Endothelial cell of umbilical vein (primary cell): ENCODE data around the gene FOXO6. TPM values are rescaled to one million over a fixed set of nuclear protein-coding genes. Genes with fewer than 3 reads are reported as not detected.

Experiments used
- BruUV-seq: library from RNA; stranded (reverse); fragments of 400-500 nt; replicated peaks from 2 replicates; lab custom pipeline; 2021; lab: Mats Ljungman, UMichigan
- CTCF ChIA-PET: fragments of 300-600, 350-600 bp; sonication (Branson Sonifier 250); formaldehyde crosslinking; loops from one replicate; lab custom pipeline; 2021; ENCODE audit warnings: antibody characterized with exemption, inconsistent platforms; lab: Charles Lee
- POLR2A ChIA-PET: fragments of 300-600, 350-600 bp; sonication (Branson Sonifier 250); formaldehyde crosslinking; loops from one replicate; lab custom pipeline; 2021; ENCODE audit warnings: antibody characterized with exemption, inconsistent platforms; lab: Charles Lee
- DNase-seq: peaks from one replicate; pipeline ENCODE4 v3.0.0-alpha.2; 2011; ENCODE audit warnings: low read depth, low spot score
- FAIRE-seq: peaks from 2 replicates; lab custom pipeline; 2011; peaks lifted over from hg19 to GRCh38; lab: Jason Lieb, UNC
- H2AFZ ChIP-seq: 2 replicates; pipeline ENCODE4 v1.6.0; 2012; ENCODE audit warnings: low read depth, low read length, control low read depth, inconsistent platforms
- H3K27ac ChIP-seq: 2 replicates; pipeline ENCODE4 v1.5.1; 2011; ENCODE audit warnings: low read depth, mild to moderate bottlenecking, control low read depth, low read length, moderate library complexity; ENCODE audit not compliant: insufficient read depth
- H3K27me3 ChIP-seq, 2 experiments: 2 replicates each; pipeline versions ENCODE4 v1.6.0 to v1.6.1; 2011; ENCODE audit warnings: low read length in 2 of 2, mixed read lengths in 1 of 2; ENCODE audit not compliant: control insufficient read depth in 2 of 2, insufficient read depth in 2 of 2
- H3K36me3 ChIP-seq, 2 experiments: 2 replicates in 1 of 2; 3 replicates in 1 of 2; pipeline ENCODE4 v1.5.1; 2011; ENCODE audit warnings: low read length in 2 of 2, mild to moderate bottlenecking in 1 of 2, moderate library complexity in 1 of 2; ENCODE audit not compliant: control insufficient read depth in 2 of 2, insufficient read depth in 2 of 2; ENCODE audit errors: extremely low read depth in 1 of 2
- H3K4me1 ChIP-seq: 3 replicates; pipeline ENCODE4 v1.5.1; 2011; ENCODE audit warnings: mild to moderate bottlenecking, low read length; ENCODE audit not compliant: control insufficient read depth, insufficient read depth; ENCODE audit errors: extremely low read depth
- H3K4me2 ChIP-seq: 2 replicates; pipeline ENCODE4 v1.6.1; 2011; ENCODE audit warnings: low read length, control low read depth, mixed read lengths; ENCODE audit not compliant: insufficient read depth
- H3K4me3 ChIP-seq, 3 experiments: fragments of 200-600 bp in 1 of 3; sonication (generic), shearing (Covaris generic) in 1 of 3; replicated peaks in 1 of 3; 2 replicates each; pipeline ENCODE4 v1.5.1; 2011 to 2016; ENCODE audit warnings: control low read depth in 3 of 3, low read length in 3 of 3, mild to moderate bottlenecking in 2 of 3, inconsistent platforms in 1 of 3, low read depth in 1 of 3, moderate library complexity in 1 of 3; ENCODE audit not compliant: insufficient read depth in 1 of 3
- H3K79me2 ChIP-seq: 2 replicates; pipeline ENCODE4 v1.6.0; 2012; ENCODE audit warnings: low read length, inconsistent platforms; ENCODE audit not compliant: control insufficient read depth, insufficient read depth
- H3K9ac ChIP-seq: replicated peaks from 2 replicates; pipeline ENCODE3; 2011; ENCODE audit warnings: low read length, control low read depth; ENCODE audit not compliant: insufficient read depth; ENCODE audit errors: extremely low read depth
- H3K9me1 ChIP-seq: replicated peaks from 3 replicates; pipeline ENCODE4 v1.6.0; 2011; ENCODE audit warnings: mild to moderate bottlenecking, low read length; ENCODE audit not compliant: control insufficient read depth, insufficient read depth; ENCODE audit errors: extremely low read depth
- H3K9me3 ChIP-seq: replicated peaks from 2 replicates; pipeline ENCODE4 v1.5.1; 2012; ENCODE audit warnings: low read length, inconsistent platforms; ENCODE audit not compliant: control insufficient read depth, insufficient read depth
- H4K20me1 ChIP-seq: replicated peaks from 2 replicates; pipeline ENCODE3; 2011; ENCODE audit warnings: mild to moderate bottlenecking, low read length; ENCODE audit not compliant: control insufficient read depth, insufficient read depth; ENCODE audit errors: extremely low read depth
- FOS ChIP-seq: IDR thresholded peaks from 2 replicates; pipeline ENCODE4 v1.6.1; 2011; ENCODE audit warnings: mild to moderate bottlenecking, low read length, moderate library complexity, borderline replicate concordance; ENCODE audit not compliant: insufficient read depth
- GATA2 ChIP-seq: IDR thresholded peaks from 2 replicates; pipeline ENCODE4 v1.7.0; 2011; ENCODE audit warnings: low read depth, mild to moderate bottlenecking, moderate library complexity, mixed read lengths, low read length; ENCODE audit not compliant: insufficient read length, insufficient read depth
- JUN ChIP-seq: IDR thresholded peaks from 2 replicates; pipeline ENCODE4 v1.6.1; 2011; ENCODE audit warnings: borderline replicate concordance, low read depth; ENCODE audit not compliant: insufficient read length, insufficient read depth
- POLR2A ChIP-seq: IDR thresholded peaks from 2 replicates; pipeline ENCODE4 v1.6.1; 2012; ENCODE audit warnings: low read depth, mild to moderate bottlenecking, control low read depth, low read length
- POLR2AphosphoS5 ChIP-seq: IDR thresholded peaks from 2 replicates; pipeline ENCODE4 v1.6.1; 2012; ENCODE audit warnings: low read depth, mild to moderate bottlenecking, control low read depth, low read length, moderate library complexity; ENCODE audit not compliant: insufficient read depth
- dilution Hi-C: fragments of 300-500 bp; cut with MboI; formaldehyde crosslinking; loops from one replicate; pipeline ENCODE4 v1.15.0; 2019; ENCODE audit warnings: low sequenced_read_pairs; ENCODE audit not compliant: extremely low pct_ligation_motif_present
- intact Hi-C: fragments of 100-400 bp; cut with micrococcal nuclease; formaldehyde crosslinking; loops from one replicate; pipeline ENCODE4 v1.10.0; 2022
- polyA plus RNA-seq, 4 experiments: library from polyadenylated mRNA; depleted of rRNA in 3 of 4; stranded (reverse) in 3 of 4; unstranded in 1 of 4; fragments of >200 nt; gene quantifications; 2 replicates each; pipeline versions ENCODE4 v1.2.1 to v1.2.3, GENCODE V29; 2011 to 2012; ENCODE audit warnings: missing spikeins in 1 of 4
- total RNA-seq: library from RNA; stranded (reverse); gene quantifications from 2 replicates; pipeline ENCODE4 v1.2.3, GENCODE V29; 2021
- TF ChIP-seq, protein P1 (sequence below), 2 donors: IDR thresholded peaks; 1 replicate in 1 of 2; 2 replicates in 1 of 2; pipeline ENCODE4 v1.5.1; 2011; ENCODE audit warnings: low read length in 2 of 2, mild to moderate bottlenecking in 2 of 2, moderate library complexity in 2 of 2, control low read depth in 1 of 2, inconsistent platforms in 1 of 2, low read depth in 1 of 2; ENCODE audit not compliant: insufficient read depth in 1 of 2; ENCODE audit errors: extremely low read depth in 1 of 2
- TF ChIP-seq, protein P2 (sequence below): IDR thresholded peaks from 2 replicates; pipeline ENCODE4 v1.6.1; 2011; ENCODE audit not compliant: insufficient read depth, insufficient read length

The FOXO6 gene
- total and polyA plus RNA-seq, 2 donors (not counting 3 experiments of a cell fraction or from before 2014, with no cell fraction given), result 0.04 to 0.38 TPM

DNA sequence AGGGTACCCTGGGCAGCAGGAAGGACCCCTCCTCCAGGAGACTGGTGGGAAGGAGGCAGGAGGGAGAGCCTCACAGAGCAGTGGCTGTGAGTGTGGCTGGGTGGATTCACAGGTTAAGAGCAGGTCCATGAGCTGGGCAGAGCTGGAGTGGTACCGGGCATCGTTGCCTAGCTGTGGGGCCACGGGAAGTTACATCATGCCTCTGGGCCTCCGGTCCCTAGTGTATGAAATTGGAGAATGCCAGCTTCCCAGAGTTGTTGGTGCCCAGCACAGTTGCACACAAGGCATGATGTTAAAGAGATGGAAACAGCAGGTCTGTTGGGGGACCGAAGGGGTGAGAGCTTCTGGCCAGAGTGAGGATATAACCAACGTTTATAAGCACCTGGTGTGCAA is 18.5 kb downstream of the FOXO6 start:
- no peaks in the 10 kb centered on the region for H3K36me3 ChIP-seq
- no peaks in the 10 kb centered on the region for H3K79me2 ChIP-seq
- H4K20me1 ChIP-seq, result no peaks in the 10 kb centered on the region
- no peak overlapping the region for H3K4me2 ChIP-seq
- DNase-seq, result no peak
- FAIRE-seq, result peak; percentile 31
- dilution Hi-C loops, result no loop called here
- ChIA-PET CTCF (interaction anchor here (0.9 to 3.2 kb wide), 4 partner anchors 9 to 53 kb away, joined by 3 to 12 read pairs (median 4); partner anchors contain the start of gene FOXO6), POLR2A (no interaction called here)
- H3K4me1 ChIP-seq, result peaks cover 2% of the 10 kb centered on the region
- H3K4me3 ChIP-seq, result no peak overlapping the region
- no TSS peak for BruUV-seq
- TF ChIP-seq GATA2, result no peak
- TF ChIP-seq POLR2AphosphoS5, result no peak
- TF ChIP-seq JUN, result no peak
- TF ChIP-seq FOS, result no peak
- TF ChIP-seq, protein P1, sequence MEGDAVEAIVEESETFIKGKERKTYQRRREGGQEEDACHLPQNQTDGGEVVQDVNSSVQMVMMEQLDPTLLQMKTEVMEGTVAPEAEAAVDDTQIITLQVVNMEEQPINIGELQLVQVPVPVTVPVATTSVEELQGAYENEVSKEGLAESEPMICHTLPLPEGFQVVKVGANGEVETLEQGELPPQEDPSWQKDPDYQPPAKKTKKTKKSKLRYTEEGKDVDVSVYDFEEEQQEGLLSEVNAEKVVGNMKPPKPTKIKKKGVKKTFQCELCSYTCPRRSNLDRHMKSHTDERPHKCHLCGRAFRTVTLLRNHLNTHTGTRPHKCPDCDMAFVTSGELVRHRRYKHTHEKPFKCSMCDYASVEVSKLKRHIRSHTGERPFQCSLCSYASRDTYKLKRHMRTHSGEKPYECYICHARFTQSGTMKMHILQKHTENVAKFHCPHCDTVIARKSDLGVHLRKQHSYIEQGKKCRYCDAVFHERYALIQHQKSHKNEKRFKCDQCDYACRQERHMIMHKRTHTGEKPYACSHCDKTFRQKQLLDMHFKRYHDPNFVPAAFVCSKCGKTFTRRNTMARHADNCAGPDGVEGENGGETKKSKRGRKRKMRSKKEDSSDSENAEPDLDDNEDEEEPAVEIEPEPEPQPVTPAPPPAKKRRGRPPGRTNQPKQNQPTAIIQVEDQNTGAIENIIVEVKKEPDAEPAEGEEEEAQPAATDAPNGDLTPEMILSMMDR (IDR thresholded peaks at IDR 0.05; ENCODE audit: extremely low read depth in 1 of 2, insufficient read depth in 1 of 2, low read depth in 1 of 2, low read length in 2 of 2), result no peak
- TF ChIP-seq, protein P2, sequence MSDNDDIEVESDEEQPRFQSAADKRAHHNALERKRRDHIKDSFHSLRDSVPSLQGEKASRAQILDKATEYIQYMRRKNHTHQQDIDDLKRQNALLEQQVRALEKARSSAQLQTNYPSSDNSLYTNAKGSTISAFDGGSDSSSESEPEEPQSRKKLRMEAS, result no peak
- no peak for TF ChIP-seq POLR2A
- no peak overlapping the region for H2AFZ ChIP-seq
- H3K9me1 ChIP-seq, result no peaks in the 10 kb centered on the region
- peaks cover 6 to 11% of the 10 kb centered on the region in 2 experiments for H3K27me3 ChIP-seq
- H3K9me3 ChIP-seq, result no peaks in the 10 kb centered on the region
- H3K9ac ChIP-seq, result no peak overlapping the region
- intact Hi-C loops, result no loop called here
- H3K27ac ChIP-seq, result no peak overlapping the region
